Measurements from ENCODE around the gene MADD. TPM values are rescaled to one million over a fixed set of nuclear protein-coding genes. Genes with fewer than 3 reads are reported as not detected.

The MADD gene
- total and polyA plus RNA-seq, 2 experiments from 2014 or later = 13.4 to 43.8 TPM

DNA sequence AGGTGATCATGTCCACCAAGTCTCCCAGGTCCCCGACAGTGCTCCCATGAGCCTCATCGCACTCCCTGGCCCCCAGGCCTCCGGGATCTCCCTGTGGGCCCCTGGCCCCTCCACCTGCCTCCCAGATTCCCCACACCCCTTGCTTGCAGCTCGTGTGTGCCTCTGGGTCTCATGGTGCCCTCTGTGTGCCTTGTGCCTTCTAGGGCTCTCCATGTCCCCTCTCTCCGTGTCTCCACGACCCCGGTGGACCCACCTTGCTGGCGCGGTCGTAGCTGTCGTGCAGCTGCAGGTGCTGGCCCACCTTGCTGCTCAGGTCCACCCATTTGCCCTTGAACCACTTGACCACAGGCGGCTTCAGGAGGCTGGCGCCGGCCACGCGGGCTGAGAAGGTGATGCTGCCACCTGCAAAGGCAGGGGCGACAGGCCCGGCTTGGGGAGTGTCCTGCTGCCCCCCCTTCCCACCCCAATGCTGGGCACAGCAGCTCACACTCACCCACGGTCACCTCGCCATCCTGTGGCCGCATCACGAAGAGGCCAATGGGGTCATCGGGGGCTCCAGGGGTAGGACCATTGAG lies 79.7 kb downstream of the MADD start:
- no peak overlapping the region for H2AFZ ChIP-seq
- Mint-ChIP-seq H3K36me3 (ENCODE audit: low read depth) (no peaks in the 10 kb centered on the region; the same call in 2 of the 3 replicates), H3K4me1 (peaks cover 7% of the 10 kb centered on the region), H3K27ac (no peak overlapping the region), H3K27me3 (ENCODE audit: insufficient read depth, low read depth, poor library complexity) (peaks cover 17% of the 10 kb centered on the region), H3K9me3 (no peaks in the 10 kb centered on the region; the same call in 2 of the 3 replicates), H3K4me3 (no peak overlapping the region)
- TF ChIP-seq ZNF331 (CRISPR knock-in tag; IDR thresholded peaks at IDR 0.05; ENCODE audit: low read depth) = no peak
- no peak for TF ChIP-seq NANOG (IDR thresholded peaks at IDR 0.05; ENCODE audit: borderline replicate concordance)
- TF ChIP-seq, protein P1, sequence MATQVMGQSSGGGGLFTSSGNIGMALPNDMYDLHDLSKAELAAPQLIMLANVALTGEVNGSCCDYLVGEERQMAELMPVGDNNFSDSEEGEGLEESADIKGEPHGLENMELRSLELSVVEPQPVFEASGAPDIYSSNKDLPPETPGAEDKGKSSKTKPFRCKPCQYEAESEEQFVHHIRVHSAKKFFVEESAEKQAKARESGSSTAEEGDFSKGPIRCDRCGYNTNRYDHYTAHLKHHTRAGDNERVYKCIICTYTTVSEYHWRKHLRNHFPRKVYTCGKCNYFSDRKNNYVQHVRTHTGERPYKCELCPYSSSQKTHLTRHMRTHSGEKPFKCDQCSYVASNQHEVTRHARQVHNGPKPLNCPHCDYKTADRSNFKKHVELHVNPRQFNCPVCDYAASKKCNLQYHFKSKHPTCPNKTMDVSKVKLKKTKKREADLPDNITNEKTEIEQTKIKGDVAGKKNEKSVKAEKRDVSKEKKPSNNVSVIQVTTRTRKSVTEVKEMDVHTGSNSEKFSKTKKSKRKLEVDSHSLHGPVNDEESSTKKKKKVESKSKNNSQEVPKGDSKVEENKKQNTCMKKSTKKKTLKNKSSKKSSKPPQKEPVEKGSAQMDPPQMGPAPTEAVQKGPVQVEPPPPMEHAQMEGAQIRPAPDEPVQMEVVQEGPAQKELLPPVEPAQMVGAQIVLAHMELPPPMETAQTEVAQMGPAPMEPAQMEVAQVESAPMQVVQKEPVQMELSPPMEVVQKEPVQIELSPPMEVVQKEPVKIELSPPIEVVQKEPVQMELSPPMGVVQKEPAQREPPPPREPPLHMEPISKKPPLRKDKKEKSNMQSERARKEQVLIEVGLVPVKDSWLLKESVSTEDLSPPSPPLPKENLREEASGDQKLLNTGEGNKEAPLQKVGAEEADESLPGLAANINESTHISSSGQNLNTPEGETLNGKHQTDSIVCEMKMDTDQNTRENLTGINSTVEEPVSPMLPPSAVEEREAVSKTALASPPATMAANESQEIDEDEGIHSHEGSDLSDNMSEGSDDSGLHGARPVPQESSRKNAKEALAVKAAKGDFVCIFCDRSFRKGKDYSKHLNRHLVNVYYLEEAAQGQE (IDR thresholded peaks at IDR 0.05; ENCODE audit: unreplicated experiment) = no peak
- TF ChIP-seq POLR2AphosphoS5 (IDR thresholded peaks at IDR 0.05; ENCODE audit: low read depth) = no peak
- TF ChIP-seq, protein P2, sequence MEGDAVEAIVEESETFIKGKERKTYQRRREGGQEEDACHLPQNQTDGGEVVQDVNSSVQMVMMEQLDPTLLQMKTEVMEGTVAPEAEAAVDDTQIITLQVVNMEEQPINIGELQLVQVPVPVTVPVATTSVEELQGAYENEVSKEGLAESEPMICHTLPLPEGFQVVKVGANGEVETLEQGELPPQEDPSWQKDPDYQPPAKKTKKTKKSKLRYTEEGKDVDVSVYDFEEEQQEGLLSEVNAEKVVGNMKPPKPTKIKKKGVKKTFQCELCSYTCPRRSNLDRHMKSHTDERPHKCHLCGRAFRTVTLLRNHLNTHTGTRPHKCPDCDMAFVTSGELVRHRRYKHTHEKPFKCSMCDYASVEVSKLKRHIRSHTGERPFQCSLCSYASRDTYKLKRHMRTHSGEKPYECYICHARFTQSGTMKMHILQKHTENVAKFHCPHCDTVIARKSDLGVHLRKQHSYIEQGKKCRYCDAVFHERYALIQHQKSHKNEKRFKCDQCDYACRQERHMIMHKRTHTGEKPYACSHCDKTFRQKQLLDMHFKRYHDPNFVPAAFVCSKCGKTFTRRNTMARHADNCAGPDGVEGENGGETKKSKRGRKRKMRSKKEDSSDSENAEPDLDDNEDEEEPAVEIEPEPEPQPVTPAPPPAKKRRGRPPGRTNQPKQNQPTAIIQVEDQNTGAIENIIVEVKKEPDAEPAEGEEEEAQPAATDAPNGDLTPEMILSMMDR (conservative IDR thresholded peaks at IDR 0.05; ENCODE audit: low read depth in 2 of 2) = no peak
- no peak for TF ChIP-seq JUNB (IDR thresholded peaks at IDR 0.05; ENCODE audit: unreplicated experiment)
- TF ChIP-seq EZH2 (IDR thresholded peaks at IDR 0.05; ENCODE audit: low read depth, unreplicated experiment) = no peak
- TF ChIP-seq, protein P3, sequence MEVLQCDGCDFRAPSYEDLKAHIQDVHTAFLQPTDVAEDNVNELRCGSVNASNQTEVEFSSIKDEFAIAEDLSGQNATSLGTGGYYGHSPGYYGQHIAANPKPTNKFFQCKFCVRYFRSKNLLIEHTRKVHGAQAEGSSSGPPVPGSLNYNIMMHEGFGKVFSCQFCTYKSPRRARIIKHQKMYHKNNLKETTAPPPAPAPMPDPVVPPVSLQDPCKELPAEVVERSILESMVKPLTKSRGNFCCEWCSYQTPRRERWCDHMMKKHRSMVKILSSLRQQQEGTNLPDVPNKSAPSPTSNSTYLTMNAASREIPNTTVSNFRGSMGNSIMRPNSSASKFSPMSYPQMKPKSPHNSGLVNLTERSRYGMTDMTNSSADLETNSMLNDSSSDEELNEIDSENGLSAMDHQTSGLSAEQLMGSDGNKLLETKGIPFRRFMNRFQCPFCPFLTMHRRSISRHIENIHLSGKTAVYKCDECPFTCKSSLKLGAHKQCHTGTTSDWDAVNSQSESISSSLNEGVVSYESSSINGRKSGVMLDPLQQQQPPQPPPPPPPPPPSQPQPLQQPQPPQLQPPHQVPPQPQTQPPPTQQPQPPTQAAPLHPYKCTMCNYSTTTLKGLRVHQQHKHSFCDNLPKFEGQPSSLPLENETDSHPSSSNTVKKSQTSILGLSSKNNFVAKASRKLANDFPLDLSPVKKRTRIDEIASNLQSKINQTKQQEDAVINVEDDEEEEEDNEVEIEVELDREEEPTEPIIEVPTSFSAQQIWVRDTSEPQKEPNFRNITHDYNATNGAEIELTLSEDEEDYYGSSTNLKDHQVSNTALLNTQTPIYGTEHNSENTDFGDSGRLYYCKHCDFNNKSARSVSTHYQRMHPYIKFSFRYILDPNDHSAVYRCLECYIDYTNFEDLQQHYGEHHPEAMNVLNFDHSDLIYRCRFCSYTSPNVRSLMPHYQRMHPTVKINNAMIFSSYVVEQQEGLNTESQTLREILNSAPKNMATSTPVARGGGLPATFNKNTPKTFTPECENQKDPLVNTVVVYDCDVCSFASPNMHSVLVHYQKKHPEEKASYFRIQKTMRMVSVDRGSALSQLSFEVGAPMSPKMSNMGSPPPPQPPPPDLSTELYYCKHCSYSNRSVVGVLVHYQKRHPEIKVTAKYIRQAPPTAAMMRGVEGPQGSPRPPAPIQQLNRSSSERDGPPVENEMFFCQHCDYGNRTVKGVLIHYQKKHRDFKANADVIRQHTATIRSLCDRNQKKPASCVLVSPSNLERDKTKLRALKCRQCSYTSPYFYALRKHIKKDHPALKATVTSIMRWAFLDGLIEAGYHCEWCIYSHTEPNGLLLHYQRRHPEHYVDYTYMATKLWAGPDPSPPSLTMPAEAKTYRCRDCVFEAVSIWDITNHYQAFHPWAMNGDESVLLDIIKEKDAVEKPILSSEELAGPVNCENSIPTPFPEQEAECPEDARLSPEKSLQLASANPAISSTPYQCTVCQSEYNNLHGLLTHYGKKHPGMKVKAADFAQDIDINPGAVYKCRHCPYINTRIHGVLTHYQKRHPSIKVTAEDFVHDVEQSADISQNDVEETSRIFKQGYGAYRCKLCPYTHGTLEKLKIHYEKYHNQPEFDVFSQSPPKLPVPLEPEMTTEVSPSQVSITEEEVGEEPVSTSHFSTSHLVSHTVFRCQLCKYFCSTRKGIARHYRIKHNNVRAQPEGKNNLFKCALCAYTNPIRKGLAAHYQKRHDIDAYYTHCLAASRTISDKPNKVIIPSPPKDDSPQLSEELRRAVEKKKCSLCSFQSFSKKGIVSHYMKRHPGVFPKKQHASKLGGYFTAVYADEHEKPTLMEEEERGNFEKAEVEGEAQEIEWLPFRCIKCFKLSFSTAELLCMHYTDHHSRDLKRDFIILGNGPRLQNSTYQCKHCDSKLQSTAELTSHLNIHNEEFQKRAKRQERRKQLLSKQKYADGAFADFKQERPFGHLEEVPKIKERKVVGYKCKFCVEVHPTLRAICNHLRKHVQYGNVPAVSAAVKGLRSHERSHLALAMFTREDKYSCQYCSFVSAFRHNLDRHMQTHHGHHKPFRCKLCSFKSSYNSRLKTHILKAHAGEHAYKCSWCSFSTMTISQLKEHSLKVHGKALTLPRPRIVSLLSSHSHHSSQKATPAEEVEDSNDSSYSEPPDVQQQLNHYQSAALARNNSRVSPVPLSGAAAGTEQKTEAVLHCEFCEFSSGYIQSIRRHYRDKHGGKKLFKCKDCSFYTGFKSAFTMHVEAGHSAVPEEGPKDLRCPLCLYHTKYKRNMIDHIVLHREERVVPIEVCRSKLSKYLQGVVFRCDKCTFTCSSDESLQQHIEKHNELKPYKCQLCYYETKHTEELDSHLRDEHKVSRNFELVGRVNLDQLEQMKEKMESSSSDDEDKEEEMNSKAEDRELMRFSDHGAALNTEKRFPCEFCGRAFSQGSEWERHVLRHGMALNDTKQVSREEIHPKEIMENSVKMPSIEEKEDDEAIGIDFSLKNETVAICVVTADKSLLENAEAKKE (CRISPR knock-in tag; IDR thresholded peaks at IDR 0.05) = no peak
- TF ChIP-seq, protein P4, sequence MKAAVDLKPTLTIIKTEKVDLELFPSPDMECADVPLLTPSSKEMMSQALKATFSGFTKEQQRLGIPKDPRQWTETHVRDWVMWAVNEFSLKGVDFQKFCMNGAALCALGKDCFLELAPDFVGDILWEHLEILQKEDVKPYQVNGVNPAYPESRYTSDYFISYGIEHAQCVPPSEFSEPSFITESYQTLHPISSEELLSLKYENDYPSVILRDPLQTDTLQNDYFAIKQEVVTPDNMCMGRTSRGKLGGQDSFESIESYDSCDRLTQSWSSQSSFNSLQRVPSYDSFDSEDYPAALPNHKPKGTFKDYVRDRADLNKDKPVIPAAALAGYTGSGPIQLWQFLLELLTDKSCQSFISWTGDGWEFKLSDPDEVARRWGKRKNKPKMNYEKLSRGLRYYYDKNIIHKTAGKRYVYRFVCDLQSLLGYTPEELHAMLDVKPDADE (IDR thresholded peaks at IDR 0.05) = no peak
- H3K4me3 ChIP-seq = no peak overlapping the region
- H4K20me1 ChIP-seq (replicated peaks; ENCODE audit: insufficient read depth) = no peaks in the 10 kb centered on the region
- ATAC-seq = no peak
- H3K9me2 ChIP-seq (ENCODE audit: insufficient read depth) = no peaks in the 10 kb centered on the region
- no peak for DNase-seq (ENCODE audit: low spot score)
- no peak overlapping the region for H3K4me2 ChIP-seq
- H3F3A ChIP-seq (replicated peaks; ENCODE audit: low read depth) = 0 out of 2 replicates have a peak, but pooled peaks cover 2% of the 10 kb centered on the region
- H3K4me1 ChIP-seq (ENCODE audit: insufficient read depth) = peaks cover 6% of the 10 kb centered on the region; the same call in 1 of the 2 replicates
- no peaks in the 10 kb centered on the region for H3K27me3 ChIP-seq (ENCODE audit: insufficient read depth)
- H3K79me2 ChIP-seq (replicated peaks; ENCODE audit: insufficient read depth) = no peaks in the 10 kb centered on the region
- no peaks in the 10 kb centered on the region for H3K36me3 ChIP-seq (ENCODE audit: insufficient read depth)
- no peak overlapping the region for H3K27ac ChIP-seq (ENCODE audit: low read depth)

Data from GM23338 (cell line).